ENCODE measurements around the gene AGXT.

Gene AGXT

GRCh38 chr2:240877460-240878340, 9.1 kb downstream of the AGXT start:
- no peak for TF ChIP-seq CTCF (conservative IDR thresholded peaks at IDR 0.05)
- H3K27ac ChIP-seq: no peak overlapping the region

- TF ChIP-seq CTCF (conservative IDR thresholded peaks at IDR 0.05): no peak
- H3K27ac ChIP-seq: no peak overlapping the region
These were observed 9.8 kb downstream of the AGXT start for GRCh38 chr2:240878341-240878936.

DNA sequence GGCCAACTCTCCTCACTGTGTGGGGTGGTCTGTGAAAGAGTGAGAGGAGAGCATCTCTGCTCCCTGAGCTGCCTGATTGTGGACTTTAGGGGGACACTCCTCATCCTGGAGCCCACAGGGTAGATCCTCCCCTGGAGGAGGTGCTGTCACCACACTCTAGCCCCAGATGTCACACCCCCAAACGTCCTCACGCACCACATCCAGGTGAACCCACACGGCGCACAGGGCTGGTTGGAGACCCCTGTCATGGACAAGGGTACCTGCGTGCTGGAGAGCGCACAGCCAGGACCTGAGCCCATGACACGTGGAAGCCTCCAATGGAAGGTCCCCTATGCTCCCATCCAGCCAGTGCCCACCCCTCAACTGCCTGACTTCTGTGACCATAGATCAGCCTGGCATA, 10.5 kb downstream of the AGXT start:
- TF ChIP-seq CTCF (conservative IDR thresholded peaks at IDR 0.05): no peak

GRCh38 chr2:240881913-240882312, 13.3 kb downstream of the AGXT start:
- TF ChIP-seq CTCF (conservative IDR thresholded peaks at IDR 0.05): no peak

More for the DNA sequence above, 10.5 kb downstream of the AGXT start:
- no peak overlapping the region for H3K27ac ChIP-seq

DNA sequence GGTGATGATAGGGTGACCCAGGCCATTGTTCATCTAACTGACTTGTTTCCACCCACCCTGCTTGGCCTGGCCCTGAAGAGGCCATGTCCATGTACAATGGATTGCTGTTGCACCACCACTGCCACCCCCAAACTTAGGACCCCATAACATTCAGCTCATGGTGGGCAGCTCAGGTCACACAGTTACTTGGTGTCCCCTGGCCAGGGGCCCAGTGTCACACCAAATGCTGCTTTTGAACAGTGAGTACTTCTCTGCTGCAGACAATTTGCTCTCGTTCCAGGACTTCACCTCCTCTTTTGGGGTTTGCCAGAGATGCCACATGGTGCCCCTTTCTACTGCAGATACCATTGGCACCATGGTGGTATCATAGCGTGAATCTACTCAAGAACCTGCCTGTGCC, 15.6 kb downstream of the AGXT start:
- no peak overlapping the region for H3K27ac ChIP-seq
- no peak for TF ChIP-seq CTCF (conservative IDR thresholded peaks at IDR 0.05)

More at GRCh38 chr2:240881913-240882312, 13.3 kb downstream of the AGXT start:
- no peak overlapping the region for H3K27ac ChIP-seq

DNA sequence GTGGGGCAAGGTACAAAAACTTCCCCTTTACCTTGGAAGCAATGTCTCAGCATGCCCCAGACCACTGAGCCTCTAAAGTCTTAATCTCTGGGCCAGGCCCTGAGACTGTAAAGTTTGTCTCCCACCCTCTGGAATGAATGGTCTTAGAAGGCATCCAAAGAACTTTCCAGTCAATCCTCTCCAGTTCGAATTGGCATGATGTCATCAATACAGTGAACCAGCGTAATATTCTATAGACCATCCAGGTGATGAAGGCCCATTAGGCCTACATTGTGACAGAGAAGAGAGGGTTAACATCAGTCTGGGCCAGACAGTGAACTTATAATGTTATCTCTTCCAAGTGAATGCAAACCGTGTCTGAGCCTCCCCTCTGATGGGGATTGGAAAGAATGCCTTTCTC, 16.1 kb downstream of the AGXT start:
- no peak overlapping the region for H3K27ac ChIP-seq
- no peak for TF ChIP-seq CTCF (conservative IDR thresholded peaks at IDR 0.05)

DNA sequence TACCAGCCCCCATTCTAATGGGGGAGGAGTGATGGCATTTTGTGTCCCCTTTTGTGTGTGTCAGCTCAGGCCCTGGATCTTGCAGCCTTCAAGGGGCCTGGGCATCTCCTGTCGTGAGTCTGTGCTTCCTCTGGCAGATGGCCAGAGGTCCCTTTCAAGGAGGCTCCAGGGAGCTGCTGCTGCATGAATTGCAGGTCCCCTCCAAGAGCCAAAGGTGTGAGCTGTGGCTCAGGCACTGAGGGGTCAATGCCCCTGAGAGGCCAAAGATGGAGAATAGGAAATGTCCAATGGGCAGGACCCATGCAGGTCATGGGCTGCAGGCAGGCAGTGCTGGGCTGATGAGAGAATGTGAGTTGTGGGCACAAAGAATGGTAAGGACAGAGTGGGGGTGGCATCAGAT, 16.9 kb downstream of the AGXT start:
- TF ChIP-seq CTCF (conservative IDR thresholded peaks at IDR 0.05): no peak
- H3K27ac ChIP-seq: no peak overlapping the region

Measured in VCaP (cell line).